Hepatocyte (in vitro differentiated cells): ENCODE data around the gene VMAC.

Experiments used
- CTCF ChIP-seq: fragments of 200-600 bp; sonication (generic); IDR thresholded peaks from 2 replicates; pipeline ENCODE4 v1.5.1; 2016; ENCODE audit warnings: antibody characterized with exemption, mild to moderate bottlenecking; ENCODE audit not compliant: poor library complexity
- EZH2 ChIP-seq: fragments of 200-600 bp; sonication (generic); IDR thresholded peaks from 2 replicates; pipeline ENCODE4 v1.6.1; 2016; ENCODE audit warnings: antibody characterized with exemption, mild to moderate bottlenecking, borderline replicate concordance

DNA sequence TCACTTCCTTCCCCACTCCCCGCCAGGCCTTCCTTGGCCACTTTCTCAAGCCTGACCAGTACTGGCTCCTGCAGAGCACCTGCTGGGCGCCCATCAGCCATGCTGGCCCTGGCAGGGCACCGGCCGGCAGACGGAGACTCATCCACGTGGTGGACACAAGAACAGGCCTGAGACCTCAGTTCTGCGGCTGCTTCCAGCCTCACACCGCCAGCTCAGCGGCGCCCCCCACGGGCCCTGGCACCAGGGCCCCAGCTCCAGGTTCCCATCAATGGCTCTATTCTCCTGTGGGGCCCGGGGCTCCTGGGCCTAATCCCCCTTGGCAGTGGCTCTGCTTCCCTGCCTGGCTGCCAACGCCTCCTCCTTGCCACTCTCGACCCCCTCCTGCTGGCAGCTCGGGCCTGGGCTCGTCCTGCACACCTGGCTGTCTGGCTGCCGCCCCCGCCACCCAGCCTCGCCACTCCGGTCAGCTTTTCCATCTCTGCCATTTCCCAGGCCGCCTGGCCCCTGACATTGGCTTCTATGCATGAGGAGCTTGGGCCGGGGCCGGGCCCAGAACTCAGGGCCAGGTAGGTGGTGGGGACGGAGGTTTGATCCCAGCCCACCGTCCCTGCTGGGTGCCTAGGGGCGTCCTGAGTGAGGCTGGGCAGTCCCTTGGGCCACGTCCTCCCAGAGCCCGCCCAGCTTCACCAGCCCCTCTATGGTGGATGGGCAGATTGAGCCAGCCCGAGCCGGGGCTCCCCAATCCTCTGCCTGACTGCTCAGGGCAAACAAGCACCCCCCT is 7.3 kb upstream of the VMAC start:
- TF ChIP-seq EZH2 (no peak), CTCF (no peak)
